Measurements from ENCODE around the gene GSTA1. TPM values are rescaled to one million over a fixed set of nuclear protein-coding genes. Genes with fewer than 3 reads are reported as not detected.
"Not testable (repeated sequence)": the region's sequence is repeated elsewhere in the genome, so short reads cannot be mapped to it uniquely, and the experiment has no call there.

Gene GSTA1
- total RNA-seq, 2 experiments from 2014 or later: not detected

GRCh38 chr6:52794366-52794765 lies 9.2 kb downstream of the GSTA1 start:
- H3K9me3 Mint-ChIP-seq; H3K27ac Mint-ChIP-seq; H3K4me1 Mint-ChIP-seq (ENCODE audit: low read depth); DNase-seq; intact Hi-C loops (cut with micrococcal nuclease); CTCF ChIA-PET; H3K4me3 Mint-ChIP-seq; H3K36me3 Mint-ChIP-seq (ENCODE audit: low read depth): not testable (repeated sequence)
- peaks cover 17% of the 10 kb centered on the region for H3K27me3 Mint-ChIP-seq (ENCODE audit: low read depth)

- H3K27me3 Mint-ChIP-seq (ENCODE audit: low read depth): peaks cover 4% of the 10 kb centered on the region
- intact Hi-C loops (cut with micrococcal nuclease): no loop called here
- no peak overlapping the region for H3K4me3 Mint-ChIP-seq
- CTCF ChIA-PET: no interaction called here
- no peak overlapping the region for H3K27ac Mint-ChIP-seq
- peaks cover 6% of the 10 kb centered on the region for H3K9me3 Mint-ChIP-seq
- H3K36me3 Mint-ChIP-seq (ENCODE audit: low read depth): no peaks in the 10 kb centered on the region
- DNase-seq: no peak
- no peaks in the 10 kb centered on the region for H3K4me1 Mint-ChIP-seq (ENCODE audit: low read depth)
These were observed 12.8 kb downstream of the GSTA1 start for GRCh38 chr6:52790861-52791260.

GRCh38 chr6:52789658-52790057 lies 14.0 kb downstream of the GSTA1 start:
- H3K9me3 Mint-ChIP-seq; H3K36me3 Mint-ChIP-seq (ENCODE audit: low read depth); H3K4me3 Mint-ChIP-seq; intact Hi-C loops (cut with micrococcal nuclease); DNase-seq; H3K27me3 Mint-ChIP-seq (ENCODE audit: low read depth); H3K27ac Mint-ChIP-seq; H3K4me1 Mint-ChIP-seq (ENCODE audit: low read depth); CTCF ChIA-PET: not testable (repeated sequence)

- Mint-ChIP-seq H3K4me1 (ENCODE audit: low read depth) (no peaks in the 10 kb centered on the region), H3K27ac (no peak overlapping the region), H3K9me3 (peaks cover 6% of the 10 kb centered on the region), H3K36me3 (ENCODE audit: low read depth) (no peaks in the 10 kb centered on the region), H3K4me3 (no peak overlapping the region), H3K27me3 (ENCODE audit: low read depth) (peaks cover 1% of the 10 kb centered on the region)
- CTCF ChIA-PET: no interaction called here
- no peak for DNase-seq
- intact Hi-C loops (cut with micrococcal nuclease): no loop called here
These were observed 15.1 kb downstream of the GSTA1 start for GRCh38 chr6:52788478-52788877.

- Mint-ChIP-seq H3K27me3 (ENCODE audit: low read depth) (peaks cover 1% of the 10 kb centered on the region), H3K4me1 (ENCODE audit: low read depth) (no peaks in the 10 kb centered on the region), H3K9me3 (peaks cover 6% of the 10 kb centered on the region), H3K27ac (no peak overlapping the region), H3K36me3 (ENCODE audit: low read depth) (no peaks in the 10 kb centered on the region), H3K4me3 (no peak overlapping the region)
- intact Hi-C loops (cut with micrococcal nuclease): no loop called here
- no peak for DNase-seq
- CTCF ChIA-PET: interaction anchor here (0.6 kb wide), 1 partner anchor 365 kb away, joined by 3 read pairs; no protein-coding TSS in a partner anchor
These were observed 15.7 kb downstream of the GSTA1 start for GRCh38 chr6:52787917-52788316.

GRCh38 chr6:52786249-52786956 lies 17.2 kb downstream of the GSTA1 start:
- Mint-ChIP-seq H3K9me3 (no peaks in the 10 kb centered on the region), H3K4me1 (ENCODE audit: low read depth) (no peaks in the 10 kb centered on the region), H3K27ac (no peak overlapping the region), H3K27me3 (ENCODE audit: low read depth) (peaks cover 1% of the 10 kb centered on the region), H3K4me3 (no peak overlapping the region), H3K36me3 (ENCODE audit: low read depth) (no peaks in the 10 kb centered on the region)
- intact Hi-C loops (cut with micrococcal nuclease): no loop called here
- CTCF ChIA-PET: no interaction called here
- no peak for DNase-seq

GRCh38 chr6:52782696-52783274 lies 20.8 kb downstream of the GSTA1 start:
- H3K4me3 Mint-ChIP-seq; H3K36me3 Mint-ChIP-seq (ENCODE audit: low read depth); CTCF ChIA-PET; H3K9me3 Mint-ChIP-seq; H3K4me1 Mint-ChIP-seq (ENCODE audit: low read depth); H3K27ac Mint-ChIP-seq; DNase-seq; H3K27me3 Mint-ChIP-seq (ENCODE audit: low read depth); intact Hi-C loops (cut with micrococcal nuclease): not testable (repeated sequence)

- H3K9me3 Mint-ChIP-seq; H3K27ac Mint-ChIP-seq; intact Hi-C loops (cut with micrococcal nuclease); DNase-seq; H3K36me3 Mint-ChIP-seq (ENCODE audit: low read depth); CTCF ChIA-PET; H3K27me3 Mint-ChIP-seq (ENCODE audit: low read depth); H3K4me1 Mint-ChIP-seq (ENCODE audit: low read depth); H3K4me3 Mint-ChIP-seq: not testable (repeated sequence)
These were observed 21.4 kb downstream of the GSTA1 start for GRCh38 chr6:52782209-52782608.

- Mint-ChIP-seq H3K9me3 (no peaks in the 10 kb centered on the region), H3K36me3 (ENCODE audit: low read depth) (no peaks in the 10 kb centered on the region), H3K27me3 (ENCODE audit: low read depth) (peaks cover 15% of the 10 kb centered on the region), H3K4me1 (ENCODE audit: low read depth) (no peaks in the 10 kb centered on the region), H3K27ac (no peak overlapping the region), H3K4me3 (no peak overlapping the region)
- CTCF ChIA-PET: no interaction called here
- intact Hi-C loops (cut with micrococcal nuclease): no loop called here
- no peak for DNase-seq
These were observed 24.4 kb downstream of the GSTA1 start for GRCh38 chr6:52779237-52779636.

GRCh38 chr6:52776711-52777351 lies 26.8 kb downstream of the GSTA1 start:
- DNase-seq: not testable (repeated sequence)

GRCh38 chr6:52769399-52769798 lies 34.2 kb downstream of the GSTA1 start:
- H3K9me3 Mint-ChIP-seq; H3K27me3 Mint-ChIP-seq (ENCODE audit: low read depth); DNase-seq; H3K36me3 Mint-ChIP-seq (ENCODE audit: low read depth); H3K4me3 Mint-ChIP-seq; H3K4me1 Mint-ChIP-seq (ENCODE audit: low read depth); CTCF ChIA-PET; H3K27ac Mint-ChIP-seq; intact Hi-C loops (cut with micrococcal nuclease): not testable (repeated sequence)

More at GRCh38 chr6:52776711-52777351, 26.8 kb downstream of the GSTA1 start:
- H3K27me3 Mint-ChIP-seq (ENCODE audit: low read depth): peaks cover 15% of the 10 kb centered on the region
- intact Hi-C loops (cut with micrococcal nuclease); CTCF ChIA-PET; H3K4me1 Mint-ChIP-seq (ENCODE audit: low read depth); H3K36me3 Mint-ChIP-seq (ENCODE audit: low read depth); H3K9me3 Mint-ChIP-seq; H3K4me3 Mint-ChIP-seq; H3K27ac Mint-ChIP-seq: not testable (repeated sequence)

- H3K27ac Mint-ChIP-seq; H3K4me1 Mint-ChIP-seq (ENCODE audit: low read depth); DNase-seq; H3K27me3 Mint-ChIP-seq (ENCODE audit: low read depth); H3K36me3 Mint-ChIP-seq (ENCODE audit: low read depth); H3K4me3 Mint-ChIP-seq; CTCF ChIA-PET; H3K9me3 Mint-ChIP-seq; intact Hi-C loops (cut with micrococcal nuclease): not testable (repeated sequence)
These were observed 36.0 kb downstream of the GSTA1 start for GRCh38 chr6:52767658-52768057.

- DNase-seq; H3K9me3 Mint-ChIP-seq; intact Hi-C loops (cut with micrococcal nuclease); H3K27ac Mint-ChIP-seq; H3K36me3 Mint-ChIP-seq (ENCODE audit: low read depth); H3K4me1 Mint-ChIP-seq (ENCODE audit: low read depth); H3K27me3 Mint-ChIP-seq (ENCODE audit: low read depth); H3K4me3 Mint-ChIP-seq; CTCF ChIA-PET: not testable (repeated sequence)
These were observed 40.2 kb downstream of the GSTA1 start, which contains the start of gene GSTA2 for GRCh38 chr6:52763322-52763916. Gene GSTA2 (minus strand): TSS chr6:52763475. CDS start chr6:52757947, 5,528 bp downstream.

Data from activated naive CD4-positive, alpha-beta T cell treated with anti-CD3 and anti-CD28 coated beads for 36 hours (primary cell).